Fibroblast of skin of right biceps (primary cell): ENCODE results near the gene CYTH4.
"Not testable (repeated sequence)": the region's sequence is repeated elsewhere in the genome, so short reads cannot be mapped to it uniquely, and the experiment has no call there.

Experiments
- DNase-seq: peaks from one replicate; pipeline ENCODE4 v3.0.0-alpha.2; 2013

Gene CYTH4

DNA sequence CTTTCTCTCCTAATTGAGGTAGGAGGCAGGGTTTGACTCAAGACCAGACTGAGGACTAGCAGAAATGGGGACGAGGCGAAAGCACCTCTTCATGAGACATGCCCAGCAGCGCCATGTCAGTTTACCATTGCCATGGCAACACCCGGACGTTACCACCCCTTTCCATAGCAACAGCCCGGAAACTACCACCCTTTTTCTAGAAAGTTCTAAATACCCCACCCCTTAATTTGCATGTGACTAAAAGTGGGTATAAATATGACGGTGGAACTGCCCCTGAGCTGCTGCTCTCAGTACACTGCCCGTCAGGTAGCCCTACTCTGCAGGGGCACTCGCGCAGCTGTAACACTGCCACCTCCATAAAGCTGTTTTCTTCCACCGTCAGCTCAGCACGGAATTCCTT lies 32.3 kb upstream of the CYTH4 start:
- no peak for DNase-seq

GRCh38 chr22:37251836-37252235 lies 30.5 kb upstream of the CYTH4 start:
- not testable (repeated sequence) for DNase-seq

DNA sequence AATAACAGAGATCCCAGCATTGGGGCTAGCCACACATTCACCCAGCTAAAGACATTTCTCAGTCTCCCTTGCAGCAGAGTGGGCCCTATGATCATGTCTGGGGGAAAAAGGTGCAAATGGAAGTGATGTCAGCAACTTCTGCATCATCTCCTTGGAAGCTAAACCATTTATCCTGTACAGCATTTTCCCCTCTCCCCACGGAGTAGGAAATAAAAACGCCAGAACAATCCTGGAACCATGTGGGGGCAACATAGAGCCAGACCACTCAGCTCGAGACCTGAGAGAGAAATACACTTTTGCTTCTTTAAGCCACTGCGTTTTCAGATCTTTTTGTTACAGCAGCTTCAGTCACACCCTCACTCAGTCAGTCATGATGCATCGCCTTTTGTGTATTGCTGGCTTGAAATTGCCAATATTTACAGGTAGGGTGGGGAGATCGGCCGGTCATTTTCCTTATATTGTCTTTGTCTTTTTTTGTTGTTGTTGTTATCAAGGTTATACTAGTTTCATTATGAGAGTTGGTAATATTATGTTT lies 29.1 kb upstream of the CYTH4 start:
- peak; percentile 68 for DNase-seq

- DNase-seq, result peak; percentile 86
Observed at GRCh38 chr22:37254209-37254866, 28.0 kb upstream of the CYTH4 start.

DNA sequence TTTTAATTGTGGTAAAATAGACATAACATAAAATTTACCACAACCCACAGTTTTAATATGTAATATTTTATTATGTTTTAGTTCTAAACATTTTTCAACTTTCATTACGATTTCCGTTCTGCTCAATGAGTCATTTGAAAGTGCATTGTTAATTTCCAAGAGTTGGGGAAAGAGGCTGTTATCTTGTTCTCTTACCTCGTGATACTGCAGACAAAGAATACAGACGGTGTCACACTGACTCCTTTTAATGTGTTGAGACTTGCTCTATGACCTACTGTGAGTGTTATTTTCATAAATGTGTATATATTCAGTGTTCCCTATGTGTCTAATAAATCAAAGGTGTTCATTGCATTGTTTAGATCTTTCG lies 27.5 kb upstream of the CYTH4 start:
- no peak for DNase-seq

DNA sequence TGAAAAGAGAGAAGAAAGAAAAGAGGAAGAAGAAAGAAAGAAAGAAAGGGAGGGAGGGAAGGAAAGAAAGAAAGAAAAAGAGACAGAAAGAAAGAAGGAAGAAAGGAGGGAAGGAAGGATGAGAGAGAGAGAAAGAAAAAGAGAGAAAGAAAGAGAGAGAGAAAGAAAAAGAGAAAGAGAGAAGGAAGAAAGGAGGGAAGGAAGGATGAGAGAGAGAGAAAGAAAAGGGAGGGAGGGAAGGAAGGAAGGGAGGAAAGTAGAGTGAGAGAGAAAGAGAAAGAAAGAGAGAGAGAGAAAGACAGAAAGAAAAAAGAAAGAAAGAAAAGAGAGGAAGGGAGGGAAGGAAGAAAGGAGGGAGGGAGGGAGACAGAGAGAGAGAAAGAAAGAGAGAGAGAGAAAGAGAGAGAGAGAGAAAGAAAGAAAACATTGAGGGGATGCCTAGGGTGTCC lies 26.7 kb upstream of the CYTH4 start:
- DNase-seq, result no peak

- DNase-seq, result no peak
Observed at GRCh38 chr22:37256075-37256726, 26.1 kb upstream of the CYTH4 start.

- no peak for DNase-seq
Observed at GRCh38 chr22:37258005-37258752, 24.1 kb upstream of the CYTH4 start.

DNA sequence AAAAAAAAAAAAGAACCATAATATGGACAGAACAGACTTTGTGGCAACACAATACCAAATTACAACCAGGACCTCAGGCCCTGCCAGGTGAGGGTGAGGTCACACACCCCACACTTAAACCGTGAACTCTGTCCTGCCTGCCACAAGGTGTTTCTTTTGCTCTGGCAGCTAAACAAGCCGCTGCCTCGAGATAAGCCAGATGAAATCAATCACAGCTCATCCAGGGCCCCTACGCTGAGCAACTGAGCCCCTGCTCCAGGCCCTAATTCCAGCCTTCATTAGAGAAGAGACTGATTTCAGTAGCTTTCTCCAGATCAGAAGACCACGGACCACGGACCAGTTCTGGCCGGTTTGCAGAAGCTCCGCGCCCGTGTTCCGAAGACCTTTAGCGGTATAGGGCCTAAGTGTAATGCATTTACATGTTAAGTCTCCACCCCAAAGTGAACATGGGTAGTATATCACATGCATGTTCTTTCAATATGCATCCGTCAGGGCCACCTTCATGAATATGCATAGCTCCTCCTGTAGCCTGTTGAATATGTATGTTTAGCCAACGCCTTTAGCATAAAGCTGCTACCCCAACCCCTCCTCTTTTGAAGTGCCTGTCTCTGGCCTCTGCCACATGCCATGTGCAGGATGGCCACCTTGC lies 23.4 kb upstream of the CYTH4 start:
- DNase-seq, result no peak

- peak; percentile 61 for DNase-seq
Observed at GRCh38 chr22:37259540-37260029, 22.7 kb upstream of the CYTH4 start.

DNA sequence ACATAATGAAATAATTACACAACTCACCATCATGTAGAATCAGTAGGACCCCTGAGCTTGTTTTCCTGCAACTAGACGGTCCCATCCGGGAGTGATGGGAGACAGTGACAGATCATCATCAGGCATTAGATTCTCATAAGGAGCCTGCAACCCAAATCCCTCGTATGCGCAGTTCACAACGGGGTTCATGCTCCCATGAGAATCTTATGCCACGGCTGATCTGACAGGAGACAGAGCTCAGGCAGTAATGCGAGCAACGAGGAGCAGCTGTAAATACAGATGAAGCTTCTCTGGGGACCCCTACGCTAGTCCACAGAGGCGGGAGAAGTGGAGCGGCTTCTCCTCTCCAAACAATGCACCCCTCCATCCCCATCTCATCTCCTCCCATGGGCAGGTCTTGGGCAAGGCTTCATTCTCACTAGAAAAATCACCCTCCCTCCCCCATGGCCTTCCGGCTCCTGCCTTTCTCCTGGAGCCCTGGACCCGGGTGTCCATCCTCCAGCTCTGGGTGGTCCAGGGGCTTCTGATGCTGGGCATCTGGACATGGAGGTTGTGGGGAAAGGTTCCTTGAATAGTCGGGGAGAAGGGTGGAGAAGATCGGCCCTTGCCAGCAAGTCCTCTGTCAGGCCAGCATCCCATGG lies 22.0 kb upstream of the CYTH4 start:
- DNase-seq, result no peak

DNA sequence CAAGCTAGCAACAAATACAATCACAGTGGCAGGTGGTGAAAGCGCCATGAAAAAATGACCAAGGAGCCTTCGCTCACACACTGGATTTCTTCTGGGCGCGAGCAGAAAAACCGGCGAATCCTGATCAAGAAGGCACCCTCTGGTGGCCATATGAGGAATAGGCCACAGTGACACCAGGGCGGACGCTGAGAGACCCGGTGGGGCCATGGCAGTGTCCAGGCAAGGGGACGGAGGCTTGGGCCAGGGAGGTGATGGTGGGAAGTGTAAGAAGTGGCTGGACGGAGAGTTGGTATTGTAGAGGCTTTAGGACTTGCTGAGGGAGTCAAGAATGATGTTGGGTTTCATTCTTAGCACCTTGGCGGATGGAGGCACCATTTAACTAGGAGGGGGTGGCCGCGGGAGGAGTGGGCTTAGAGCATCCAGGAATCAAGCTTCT lies 21.4 kb upstream of the CYTH4 start:
- DNase-seq, result peak; percentile 57

GRCh38 chr22:37262346-37262745 lies 20.0 kb upstream of the CYTH4 start:
- no peak for DNase-seq

GRCh38 chr22:37263966-37264887 lies 18.1 kb upstream of the CYTH4 start:
- DNase-seq, result no peak

- no peak for DNase-seq
Observed at GRCh38 chr22:37266581-37267134, 15.7 kb upstream of the CYTH4 start.

GRCh38 chr22:37267135-37267587 lies 15.1 kb upstream of the CYTH4 start:
- DNase-seq, result no peak

DNA sequence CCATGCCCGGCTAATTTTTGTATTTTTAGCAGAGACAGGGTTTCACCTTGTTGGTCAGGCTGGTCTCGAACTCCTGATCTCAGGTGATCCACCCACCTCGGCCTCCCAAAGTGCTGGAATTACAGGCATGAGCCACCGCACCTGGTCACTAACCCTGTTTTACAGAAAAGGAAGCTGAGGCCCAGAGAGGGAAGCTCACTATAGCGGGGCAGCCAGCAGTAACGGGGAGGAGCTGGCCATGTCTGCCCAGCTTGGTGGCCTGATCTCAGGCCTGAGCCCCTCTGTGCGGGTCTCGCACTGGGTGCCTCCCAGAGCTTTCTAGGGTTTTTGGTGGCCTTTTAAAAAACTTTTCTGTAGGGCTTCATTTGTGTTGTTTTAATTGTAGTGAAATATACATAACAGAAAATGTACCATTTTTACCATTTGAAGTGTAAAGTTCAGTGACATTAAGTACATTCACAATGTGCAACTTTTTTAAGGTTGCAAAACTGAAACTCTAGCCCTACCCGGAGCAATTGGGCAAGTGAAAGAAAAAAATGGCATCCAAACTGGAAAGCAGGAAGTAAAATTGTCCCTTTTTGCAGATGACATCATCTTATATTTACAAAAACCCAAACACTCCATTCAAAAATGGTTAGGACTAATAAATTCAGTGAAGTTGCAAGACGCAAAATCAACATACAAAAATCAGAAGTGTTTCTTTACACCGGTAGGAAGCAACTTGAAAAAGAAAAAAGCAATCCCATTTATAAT lies 14.5 kb upstream of the CYTH4 start:
- no peak for DNase-seq

DNA sequence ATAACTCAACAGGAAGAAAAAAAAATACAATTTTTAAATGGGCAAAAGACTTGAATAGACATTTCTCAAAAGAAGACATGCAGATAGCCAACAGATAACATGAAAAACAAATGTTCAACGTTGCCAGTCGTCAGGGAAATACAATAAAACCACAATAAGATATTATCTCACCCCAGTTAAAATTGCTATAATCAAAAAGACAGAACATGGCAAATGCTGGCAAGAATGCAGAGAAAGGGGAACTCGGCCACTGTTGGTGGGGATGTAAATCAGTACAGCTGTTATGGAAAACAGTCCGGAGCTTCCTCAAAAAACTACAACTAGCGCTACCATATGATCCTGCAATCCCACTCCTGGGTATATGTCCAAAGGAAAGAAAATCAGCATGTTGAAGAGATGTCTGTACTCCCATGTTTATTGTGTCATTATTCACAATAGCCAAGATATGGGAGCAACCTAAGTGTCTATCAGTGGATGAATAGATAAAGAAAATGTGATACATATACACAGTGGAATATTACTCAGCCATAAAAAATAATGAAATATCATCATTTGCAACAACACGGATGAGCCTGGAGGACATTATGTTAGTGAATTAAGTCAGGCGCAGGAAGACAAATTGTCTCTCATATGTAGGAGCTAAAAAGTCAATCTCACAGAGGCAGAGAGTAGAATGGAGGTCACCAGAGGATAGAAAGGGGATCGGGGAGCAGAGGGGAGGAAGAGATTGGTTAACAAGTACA lies 12.2 kb upstream of the CYTH4 start:
- no peak for DNase-seq

DNA sequence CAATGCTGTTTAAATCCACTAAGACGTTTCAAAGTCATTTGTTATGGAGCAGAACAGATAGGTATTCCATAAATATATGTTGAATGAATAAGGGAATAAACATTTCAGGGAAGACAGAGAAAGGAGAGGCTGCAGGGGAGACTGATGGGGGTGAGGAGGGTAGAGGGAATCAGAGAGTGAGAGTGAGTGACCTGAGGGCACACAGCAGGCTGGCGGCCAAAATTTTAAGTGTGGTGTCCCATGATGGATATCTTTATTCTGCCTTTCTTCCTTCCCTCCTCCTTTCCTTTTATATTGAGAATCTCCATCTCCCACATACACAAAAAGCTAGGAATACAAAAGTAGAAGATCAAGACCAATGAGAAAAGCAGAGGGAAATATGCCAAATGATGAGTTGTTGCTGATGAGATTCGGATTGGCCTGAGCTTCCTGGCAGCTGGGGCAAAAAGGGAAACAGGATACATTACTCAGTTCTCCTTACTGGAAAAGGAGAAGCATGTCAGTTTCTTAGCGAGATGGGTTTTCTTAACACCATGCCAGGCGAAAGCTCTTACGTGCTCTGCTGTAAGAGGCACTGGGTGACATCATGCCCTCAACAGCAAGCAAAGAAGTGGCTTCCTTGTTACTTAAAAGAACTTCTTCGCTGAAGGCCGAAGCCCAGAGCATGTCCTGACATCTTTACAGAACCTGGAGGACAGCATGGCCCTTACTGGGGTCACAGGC lies 11.2 kb upstream of the CYTH4 start:
- peak; percentile 56 for DNase-seq
